ENCODE data around the gene CMIP.

CMIP gene

GRCh38 chr16:81505011-81505661, 60.5 kb downstream of the CMIP start:
- H3K27me3 Mint-ChIP-seq, result no peaks in the 10 kb centered on the region
- no peaks in the 10 kb centered on the region for H3K36me3 Mint-ChIP-seq
- H3K4me3 Mint-ChIP-seq, result no peak overlapping the region
- DNase-seq, result no peak
- peaks cover 17% of the 10 kb centered on the region for H3K4me1 Mint-ChIP-seq
- H3K9me3 Mint-ChIP-seq, result no peaks in the 10 kb centered on the region
- no peak overlapping the region for H3K27ac Mint-ChIP-seq
- CTCF ChIA-PET, result no interaction called here

GRCh38 chr16:81509404-81509803, 64.8 kb downstream of the CMIP start:
- Mint-ChIP-seq H3K4me3 (no peak overlapping the region), H3K36me3 (peaks cover 7% of the 10 kb centered on the region), H3K27ac (no peak overlapping the region), H3K27me3 (no peaks in the 10 kb centered on the region), H3K9me3 (no peaks in the 10 kb centered on the region), H3K4me1 (peaks cover 13% of the 10 kb centered on the region)
- CTCF ChIA-PET, result interaction anchor here (1.0 kb wide), 1 partner anchor 19 kb away, joined by 3 read pairs; no protein-coding TSS in a partner anchor
- DNase-seq, result no peak

- H3K27me3 Mint-ChIP-seq, result no peaks in the 10 kb centered on the region
- H3K4me3 Mint-ChIP-seq, result no peak overlapping the region
- peaks cover 7% of the 10 kb centered on the region for H3K36me3 Mint-ChIP-seq
- no peak overlapping the region for H3K27ac Mint-ChIP-seq
- no peak for DNase-seq
- H3K9me3 Mint-ChIP-seq, result no peaks in the 10 kb centered on the region
- CTCF ChIA-PET, result no interaction called here
- peaks cover 14% of the 10 kb centered on the region for H3K4me1 Mint-ChIP-seq
Measured at GRCh38 chr16:81510016-81510415, 65.4 kb downstream of the CMIP start.

- Mint-ChIP-seq H3K4me3 (no peak overlapping the region), H3K27ac (no peak overlapping the region), H3K27me3 (no peaks in the 10 kb centered on the region), H3K4me1 (peaks cover 11% of the 10 kb centered on the region), H3K9me3 (no peaks in the 10 kb centered on the region), H3K36me3 (peaks cover 7% of the 10 kb centered on the region)
- no peak for DNase-seq
- CTCF ChIA-PET, result no interaction called here
Measured at GRCh38 chr16:81511371-81511770, 66.8 kb downstream of the CMIP start.

GRCh38 chr16:81513204-81514040, 68.8 kb downstream of the CMIP start:
- Mint-ChIP-seq H3K4me3 (no peak overlapping the region), H3K27me3 (no peaks in the 10 kb centered on the region), H3K36me3 (peaks cover 7% of the 10 kb centered on the region), H3K27ac (no peak overlapping the region), H3K4me1 (peaks cover 11% of the 10 kb centered on the region), H3K9me3 (no peaks in the 10 kb centered on the region)
- CTCF ChIA-PET, result no interaction called here
- no peak for DNase-seq

- Mint-ChIP-seq H3K27me3 (no peaks in the 10 kb centered on the region), H3K4me1 (peaks cover 11% of the 10 kb centered on the region), H3K36me3 (peaks cover 7% of the 10 kb centered on the region), H3K27ac (no peak overlapping the region), H3K4me3 (no peak overlapping the region), H3K9me3 (no peaks in the 10 kb centered on the region)
- CTCF ChIA-PET, result no interaction called here
- no peak for DNase-seq
Measured at GRCh38 chr16:81514041-81514559, 69.5 kb downstream of the CMIP start.

- no peaks in the 10 kb centered on the region for H3K9me3 Mint-ChIP-seq
- DNase-seq, result no peak
- no peaks in the 10 kb centered on the region for H3K27me3 Mint-ChIP-seq
- peaks cover 7% of the 10 kb centered on the region for H3K36me3 Mint-ChIP-seq
- H3K4me1 Mint-ChIP-seq, result peaks cover 17% of the 10 kb centered on the region
- H3K4me3 Mint-ChIP-seq, result no peak overlapping the region
- H3K27ac Mint-ChIP-seq, result no peak overlapping the region
- CTCF ChIA-PET, result no interaction called here
Measured at GRCh38 chr16:81514568-81515258, 70.1 kb downstream of the CMIP start.

- H3K27ac Mint-ChIP-seq, result no peak overlapping the region
Measured at GRCh38 chr16:81515281-81515680, 70.7 kb downstream of the CMIP start.

GRCh38 chr16:81515721-81516120, 71.1 kb downstream of the CMIP start:
- CTCF ChIA-PET, result no interaction called here
- peaks cover 27% of the 10 kb centered on the region for H3K4me1 Mint-ChIP-seq

More at GRCh38 chr16:81515281-81515680, 70.7 kb downstream of the CMIP start:
- H3K36me3 Mint-ChIP-seq, result peaks cover 7% of the 10 kb centered on the region
- no peak overlapping the region for H3K4me3 Mint-ChIP-seq
- peaks cover 23% of the 10 kb centered on the region for H3K4me1 Mint-ChIP-seq
- no peaks in the 10 kb centered on the region for H3K27me3 Mint-ChIP-seq
- CTCF ChIA-PET, result no interaction called here
- DNase-seq, result no peak
- no peaks in the 10 kb centered on the region for H3K9me3 Mint-ChIP-seq

GRCh38 chr16:81516478-81517149, 72.0 kb downstream of the CMIP start:
- CTCF ChIA-PET, result no interaction called here
- Mint-ChIP-seq H3K4me1 (peaks cover 36% of the 10 kb centered on the region), H3K9me3 (no peaks in the 10 kb centered on the region), H3K27me3 (no peaks in the 10 kb centered on the region), H3K4me3 (no peak overlapping the region), H3K27ac (no peak overlapping the region), H3K36me3 (peaks cover 1% of the 10 kb centered on the region)
- DNase-seq, result no peak

More at GRCh38 chr16:81515721-81516120, 71.1 kb downstream of the CMIP start:
- Mint-ChIP-seq H3K27me3 (no peaks in the 10 kb centered on the region), H3K27ac (no peak overlapping the region), H3K9me3 (no peaks in the 10 kb centered on the region), H3K4me3 (no peak overlapping the region), H3K36me3 (peaks cover 7% of the 10 kb centered on the region)
- DNase-seq, result no peak

- H3K4me1 Mint-ChIP-seq, result peaks cover 41% of the 10 kb centered on the region
- CTCF ChIA-PET, result no interaction called here
- H3K27me3 Mint-ChIP-seq, result no peaks in the 10 kb centered on the region
- no peak overlapping the region for H3K27ac Mint-ChIP-seq
- DNase-seq, result no peak
- H3K4me3 Mint-ChIP-seq, result no peak overlapping the region
- no peaks in the 10 kb centered on the region for H3K36me3 Mint-ChIP-seq
- no peaks in the 10 kb centered on the region for H3K9me3 Mint-ChIP-seq
Measured at GRCh38 chr16:81517150-81517499, 72.5 kb downstream of the CMIP start.

GRCh38 chr16:81517629-81518438, 73.2 kb downstream of the CMIP start:
- H3K4me3 Mint-ChIP-seq, result no peak overlapping the region
- no peak overlapping the region for H3K27ac Mint-ChIP-seq
- peaks cover 48% of the 10 kb centered on the region for H3K4me1 Mint-ChIP-seq
- no peaks in the 10 kb centered on the region for H3K27me3 Mint-ChIP-seq
- H3K9me3 Mint-ChIP-seq, result no peaks in the 10 kb centered on the region
- CTCF ChIA-PET, result no interaction called here
- H3K36me3 Mint-ChIP-seq, result peaks cover 2% of the 10 kb centered on the region
- no peak for DNase-seq

- Mint-ChIP-seq H3K36me3 (peaks cover 2% of the 10 kb centered on the region), H3K27me3 (no peaks in the 10 kb centered on the region), H3K4me3 (no peak overlapping the region), H3K9me3 (no peaks in the 10 kb centered on the region), H3K27ac (no peak overlapping the region), H3K4me1 (peaks cover 49% of the 10 kb centered on the region)
- DNase-seq, result no peak
- CTCF ChIA-PET, result no interaction called here
Measured at GRCh38 chr16:81518439-81518757, 73.8 kb downstream of the CMIP start.
